Measurements from ENCODE around the gene PARVA.

GRCh38 chr11:12416552-12416951 is 39.2 kb downstream of the PARVA start:
- TF ChIP-seq POLR2A (IDR thresholded peaks at IDR 0.05), result no peak
- TF ChIP-seq, protein P1, sequence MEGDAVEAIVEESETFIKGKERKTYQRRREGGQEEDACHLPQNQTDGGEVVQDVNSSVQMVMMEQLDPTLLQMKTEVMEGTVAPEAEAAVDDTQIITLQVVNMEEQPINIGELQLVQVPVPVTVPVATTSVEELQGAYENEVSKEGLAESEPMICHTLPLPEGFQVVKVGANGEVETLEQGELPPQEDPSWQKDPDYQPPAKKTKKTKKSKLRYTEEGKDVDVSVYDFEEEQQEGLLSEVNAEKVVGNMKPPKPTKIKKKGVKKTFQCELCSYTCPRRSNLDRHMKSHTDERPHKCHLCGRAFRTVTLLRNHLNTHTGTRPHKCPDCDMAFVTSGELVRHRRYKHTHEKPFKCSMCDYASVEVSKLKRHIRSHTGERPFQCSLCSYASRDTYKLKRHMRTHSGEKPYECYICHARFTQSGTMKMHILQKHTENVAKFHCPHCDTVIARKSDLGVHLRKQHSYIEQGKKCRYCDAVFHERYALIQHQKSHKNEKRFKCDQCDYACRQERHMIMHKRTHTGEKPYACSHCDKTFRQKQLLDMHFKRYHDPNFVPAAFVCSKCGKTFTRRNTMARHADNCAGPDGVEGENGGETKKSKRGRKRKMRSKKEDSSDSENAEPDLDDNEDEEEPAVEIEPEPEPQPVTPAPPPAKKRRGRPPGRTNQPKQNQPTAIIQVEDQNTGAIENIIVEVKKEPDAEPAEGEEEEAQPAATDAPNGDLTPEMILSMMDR (IDR thresholded peaks at IDR 0.05), result no peak

Measured in lower leg skin (tissue), 3 donors.